ENCODE measurements around the gene SPATA13.

The SPATA13 gene

DNA sequence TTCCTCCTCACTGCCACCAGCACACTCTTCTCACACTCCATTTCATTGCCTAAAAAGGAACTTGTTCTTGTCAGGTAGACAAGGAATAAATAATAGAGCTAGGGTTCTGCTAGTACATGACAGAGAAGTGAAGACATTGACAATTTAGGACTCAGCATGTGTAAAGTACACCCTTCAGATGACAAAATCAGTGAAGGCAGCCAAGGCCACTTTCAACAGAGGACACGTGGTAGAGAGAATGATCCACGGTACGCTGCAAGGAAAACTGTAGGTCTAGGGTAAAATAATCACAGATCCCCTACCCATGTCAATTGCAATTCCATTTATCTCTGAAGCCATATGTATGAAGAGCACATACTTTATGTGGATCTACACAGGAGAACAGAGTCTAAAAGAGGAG is 7.2 kb upstream of the SPATA13 start:
- H3K4me3 ChIP-seq (ENCODE audit: low read depth, low read length) = no peak overlapping the region
- TF ChIP-seq, protein P1, sequence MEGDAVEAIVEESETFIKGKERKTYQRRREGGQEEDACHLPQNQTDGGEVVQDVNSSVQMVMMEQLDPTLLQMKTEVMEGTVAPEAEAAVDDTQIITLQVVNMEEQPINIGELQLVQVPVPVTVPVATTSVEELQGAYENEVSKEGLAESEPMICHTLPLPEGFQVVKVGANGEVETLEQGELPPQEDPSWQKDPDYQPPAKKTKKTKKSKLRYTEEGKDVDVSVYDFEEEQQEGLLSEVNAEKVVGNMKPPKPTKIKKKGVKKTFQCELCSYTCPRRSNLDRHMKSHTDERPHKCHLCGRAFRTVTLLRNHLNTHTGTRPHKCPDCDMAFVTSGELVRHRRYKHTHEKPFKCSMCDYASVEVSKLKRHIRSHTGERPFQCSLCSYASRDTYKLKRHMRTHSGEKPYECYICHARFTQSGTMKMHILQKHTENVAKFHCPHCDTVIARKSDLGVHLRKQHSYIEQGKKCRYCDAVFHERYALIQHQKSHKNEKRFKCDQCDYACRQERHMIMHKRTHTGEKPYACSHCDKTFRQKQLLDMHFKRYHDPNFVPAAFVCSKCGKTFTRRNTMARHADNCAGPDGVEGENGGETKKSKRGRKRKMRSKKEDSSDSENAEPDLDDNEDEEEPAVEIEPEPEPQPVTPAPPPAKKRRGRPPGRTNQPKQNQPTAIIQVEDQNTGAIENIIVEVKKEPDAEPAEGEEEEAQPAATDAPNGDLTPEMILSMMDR (IDR thresholded peaks at IDR 0.05; ENCODE audit: low read depth, low read length, missing control alignments) = no peak
- no peak for DNase-seq (ENCODE audit: low read depth)

DNA sequence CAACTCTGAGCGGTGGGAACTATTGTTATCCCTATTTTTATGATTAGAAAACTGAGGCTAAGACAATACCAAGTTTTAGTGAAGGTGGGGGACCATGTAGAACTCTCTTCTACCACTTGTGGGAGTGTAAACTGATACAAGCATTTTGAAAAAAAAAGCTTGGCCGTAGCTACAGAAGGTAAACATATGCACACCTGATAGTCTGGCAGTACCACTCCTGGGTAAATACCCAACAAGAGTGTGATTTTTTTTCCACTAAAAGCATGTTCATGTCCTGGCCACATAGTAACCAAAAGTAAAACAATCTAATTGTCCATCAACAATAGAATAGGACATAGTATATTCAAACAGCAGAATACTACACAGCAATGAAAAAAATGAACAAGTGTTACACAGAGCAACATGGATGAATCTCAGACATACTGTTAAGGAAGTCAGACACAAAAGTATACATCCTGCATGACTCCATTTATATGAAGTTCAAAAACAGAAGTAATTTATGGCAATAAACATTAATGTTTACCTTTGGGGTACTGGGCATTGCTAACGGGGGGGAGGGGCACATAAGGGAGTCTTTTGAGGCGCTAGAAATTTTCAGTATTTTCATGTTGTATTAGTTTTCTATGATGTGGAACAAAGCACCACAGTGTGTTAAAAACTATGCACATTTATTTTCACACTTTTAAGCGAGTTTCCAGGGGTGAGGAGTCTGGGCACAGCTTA is 6.4 kb upstream of the SPATA13 start:
- TF ChIP-seq, protein P1 (IDR thresholded peaks at IDR 0.05; ENCODE audit: low read depth, low read length, missing control alignments) = no peak
- DNase-seq (ENCODE audit: low read depth) = no peak
- H3K4me3 ChIP-seq (ENCODE audit: low read depth, low read length) = no peak overlapping the region

DNA sequence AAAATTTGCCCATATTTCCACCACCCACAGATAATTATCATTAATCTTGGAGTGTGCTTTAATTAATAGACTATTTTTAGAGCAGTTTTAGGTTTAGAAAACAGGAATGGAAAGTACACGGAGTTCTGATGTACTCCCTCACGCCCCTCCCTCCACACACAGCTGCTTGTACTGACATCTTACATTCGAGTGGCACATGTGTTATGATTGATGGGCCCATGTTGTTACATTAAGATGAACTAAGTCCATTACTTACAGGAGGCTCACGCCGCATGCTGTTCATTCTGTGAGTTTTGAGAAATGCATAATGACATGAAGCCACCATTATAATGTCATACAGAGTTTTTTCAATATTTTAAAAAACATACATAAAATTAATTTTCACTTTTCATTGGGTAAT is 1.2 kb upstream of the SPATA13 start:
- TF ChIP-seq, protein P1 (IDR thresholded peaks at IDR 0.05; ENCODE audit: low read depth, low read length, missing control alignments) = no peak
- H3K4me3 ChIP-seq (ENCODE audit: low read depth, low read length) = no peak overlapping the region
- DNase-seq (ENCODE audit: low read depth) = no peak

DNA sequence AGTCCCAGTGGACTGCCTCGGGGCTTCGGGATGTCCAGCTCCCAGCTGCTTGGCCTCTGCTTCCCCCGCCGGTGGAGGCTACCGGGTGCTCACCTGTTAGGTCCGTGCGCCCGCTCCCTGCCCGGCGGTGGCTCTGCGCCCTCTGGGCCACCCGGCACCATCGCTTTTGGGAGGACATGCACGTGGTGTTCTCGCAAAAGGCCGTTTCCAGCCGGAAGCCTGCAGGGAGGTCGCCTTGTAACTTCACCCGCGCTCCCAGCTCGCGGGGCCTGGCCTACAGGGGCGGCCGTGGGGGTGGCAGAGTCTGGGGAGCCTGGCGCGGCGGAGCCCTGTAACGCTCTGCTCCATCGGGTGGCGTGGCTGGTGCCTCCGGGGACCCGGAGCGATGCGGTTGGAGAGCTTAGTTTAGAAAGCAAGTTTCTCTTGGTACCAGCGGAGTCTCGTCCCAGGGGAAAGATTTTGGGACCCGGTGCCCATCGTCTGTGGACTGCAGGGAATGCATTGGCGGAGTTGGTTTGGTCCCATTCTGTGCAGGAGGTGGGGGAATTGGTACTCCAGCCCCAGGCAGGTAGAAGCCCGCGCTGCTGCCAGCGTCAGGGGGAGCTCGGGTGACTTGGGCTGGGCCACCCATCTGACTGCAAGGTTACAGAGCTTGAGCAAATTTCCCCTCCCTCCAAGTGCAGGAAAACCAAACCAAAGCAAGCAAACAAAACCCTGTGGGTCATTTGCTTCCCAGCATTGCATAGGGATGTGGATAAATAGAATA is 673 bp downstream of the SPATA13 start:
- peak overlapping the region; percentile 63 for H3K4me3 ChIP-seq (ENCODE audit: low read depth, low read length)
- DNase-seq (ENCODE audit: low read depth) = no peak
- TF ChIP-seq, protein P1 (IDR thresholded peaks at IDR 0.05; ENCODE audit: low read depth, low read length, missing control alignments) = no peak

DNA sequence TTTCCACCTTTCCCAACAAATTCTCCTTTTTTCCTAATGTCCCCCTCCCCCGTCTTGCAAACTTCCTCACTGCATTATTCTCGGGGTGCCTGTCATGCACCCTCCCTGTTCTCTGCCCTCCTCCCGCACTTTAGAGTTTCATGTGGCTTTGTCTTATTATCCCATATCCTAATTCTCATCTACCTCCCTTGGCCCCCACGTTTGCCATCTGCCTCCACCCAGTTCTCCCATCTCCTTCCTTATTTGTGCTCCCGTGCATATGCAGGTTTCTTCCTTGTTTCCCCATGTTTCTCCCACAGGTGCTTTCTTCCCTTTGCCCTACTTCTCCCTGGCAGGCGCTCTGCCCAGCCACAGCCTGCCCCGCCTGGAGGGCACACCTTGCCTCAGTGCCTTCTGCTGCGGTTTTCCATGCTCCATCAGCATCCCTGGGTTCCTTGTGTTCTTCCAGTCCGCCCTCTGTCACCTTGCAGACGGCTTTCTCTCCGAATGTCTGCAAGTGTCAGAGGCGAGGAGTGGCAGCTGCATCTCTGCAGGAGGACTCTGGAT is 1.5 kb downstream of the SPATA13 start:
- TF ChIP-seq, protein P1 (IDR thresholded peaks at IDR 0.05; ENCODE audit: low read depth, low read length, missing control alignments) = no peak
- DNase-seq (ENCODE audit: low read depth) = no peak
- no peak overlapping the region for H3K4me3 ChIP-seq (ENCODE audit: low read depth, low read length)

DNA sequence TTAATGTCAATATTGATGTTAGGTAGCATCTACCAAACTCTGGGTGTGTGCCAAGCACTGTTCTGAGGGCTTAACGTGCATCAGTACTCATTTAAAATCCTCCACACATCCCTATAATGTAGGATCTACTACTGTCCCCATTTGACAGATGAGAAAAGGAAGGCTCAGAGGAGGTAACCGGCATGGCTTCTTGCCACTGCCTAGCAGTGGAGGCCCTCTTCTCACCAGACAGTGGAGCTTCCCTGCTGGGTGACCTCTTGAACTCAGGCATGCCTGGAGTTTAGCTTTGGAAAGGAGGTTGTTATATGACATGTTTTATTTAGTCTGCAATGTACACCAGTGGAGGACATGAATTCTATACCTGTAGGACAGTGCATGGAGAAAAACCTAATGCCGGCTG is 2.1 kb downstream of the SPATA13 start:
- no peak for DNase-seq (ENCODE audit: low read depth)
- TF ChIP-seq, protein P1 (IDR thresholded peaks at IDR 0.05; ENCODE audit: low read depth, low read length, missing control alignments) = no peak
- no peak overlapping the region for H3K4me3 ChIP-seq (ENCODE audit: low read depth, low read length)
